GM23338 (cell line): ENCODE data around the gene DMRTC2. TPM values are rescaled to one million over a fixed set of nuclear protein-coding genes. Genes with fewer than 3 reads are reported as not detected.

Source experiments
- ATAC-seq: fragments of 200-7000 bp; cut with Tn5 transposase; 3 replicates; pipeline ENCODE4 v1.9.1; 2020
- DNase-seq: peaks from one replicate; pipeline ENCODE4 v3.0.0-alpha.2; 2015; ENCODE audit warnings: low spot score
- H2AFZ ChIP-seq: fragments of 200-600 bp; sonication (generic); 2 replicates; pipeline ENCODE4 v1.8.0; 2016; ENCODE audit warnings: antibody characterized with exemption, mild to moderate bottlenecking, moderate library complexity
- H3F3A ChIP-seq: fragments of 200-600 bp; sonication (generic); replicated peaks from 2 replicates; pipeline ENCODE4 v1.8.0; 2017; ENCODE audit warnings: antibody characterized with exemption, mixed run types, low read depth
- H3K27ac ChIP-seq: fragments of 200-600 bp; sonication (generic); 2 replicates; pipeline ENCODE4 v1.6.1; 2016; ENCODE audit warnings: low read depth
- H3K27me3 ChIP-seq: fragments of 200-600 bp; sonication (generic); 2 replicates; pipeline ENCODE4 v1.8.0; 2016; ENCODE audit warnings: mild to moderate bottlenecking, mixed run types, moderate library complexity; ENCODE audit not compliant: insufficient read depth
- H3K36me3 ChIP-seq: fragments of 200-600 bp; sonication (generic); 2 replicates; pipeline ENCODE4 v1.8.0; 2016; ENCODE audit warnings: mild to moderate bottlenecking; ENCODE audit not compliant: insufficient read depth
- H3K4me1 ChIP-seq: fragments of 200-600 bp; sonication (generic); 2 replicates; pipeline ENCODE4 v1.8.0; 2016; ENCODE audit warnings: mild to moderate bottlenecking, moderate library complexity; ENCODE audit not compliant: insufficient read depth
- H3K4me2 ChIP-seq: fragments of 200-600 bp; sonication (generic); 2 replicates; pipeline ENCODE4 v1.7.1; 2017; ENCODE audit warnings: mixed run types
- H3K4me3 ChIP-seq: fragments of 200-600 bp; sonication (generic); 2 replicates; pipeline ENCODE4 v1.6.1; 2016; ENCODE audit warnings: mixed run types
- H3K79me2 ChIP-seq: fragments of 200-600 bp; sonication (generic); replicated peaks from 2 replicates; pipeline ENCODE4 v1.8.0; 2017; ENCODE audit warnings: mild to moderate bottlenecking; ENCODE audit not compliant: insufficient read depth
- H3K9me2 ChIP-seq: fragments of 200-600 bp; sonication (generic); 2 replicates; pipeline ENCODE4 v1.8.0; 2017; ENCODE audit not compliant: insufficient read depth
- H4K20me1 ChIP-seq: fragments of 200-600 bp; sonication (generic); replicated peaks from 2 replicates; pipeline ENCODE4 v1.8.0; 2017; ENCODE audit warnings: mild to moderate bottlenecking; ENCODE audit not compliant: insufficient read depth
- H3K27ac Mint-ChIP-seq: 2 replicates; pipeline ENCODE4 v1.8.0; 2020; ENCODE audit warnings: inconsistent platforms, mild to moderate bottlenecking, moderate library complexity, mixed read lengths
- H3K27me3 Mint-ChIP-seq: 3 replicates; pipeline ENCODE4 v1.8.0; 2022; ENCODE audit warnings: low read depth, mild to moderate bottlenecking, moderate library complexity, mixed read lengths, inconsistent platforms; ENCODE audit not compliant: insufficient read depth, poor library complexity
- H3K36me3 Mint-ChIP-seq: 3 replicates; pipeline ENCODE4 v1.8.0; 2021; ENCODE audit warnings: low read depth, mild to moderate bottlenecking, inconsistent platforms, moderate library complexity, mixed read lengths
- H3K4me1 Mint-ChIP-seq: 3 replicates; pipeline ENCODE4 v1.8.0; 2020; ENCODE audit warnings: mild to moderate bottlenecking, inconsistent platforms, mixed read lengths
- H3K4me3 Mint-ChIP-seq: 3 replicates; pipeline ENCODE4 v1.8.0; 2021; ENCODE audit warnings: moderate library complexity, mild to moderate bottlenecking, inconsistent platforms, mixed read lengths
- H3K9me3 Mint-ChIP-seq: 3 replicates; pipeline ENCODE4 v1.8.0; 2020; ENCODE audit warnings: moderate library complexity, mild to moderate bottlenecking, inconsistent platforms, mixed read lengths
- CREB1 ChIP-seq: fragments of 250-450 bp; sonication (Bioruptor Pico); IDR thresholded peaks from 2 replicates; pipeline ENCODE4 v1.5.0; 2020; ENCODE audit warnings: low read depth, mild to moderate bottlenecking, moderate library complexity
- CTCF ChIP-seq, 2 experiments: fragments of 200-600 bp in 1 of 2; sonication (generic) in 1 of 2; conservative IDR thresholded peaks; 2 replicates each; pipeline versions ENCODE4 v1.5.1 to v1.6.1; 2016 to 2017; ENCODE audit warnings: antibody characterized with exemption in 2 of 2, low read depth in 2 of 2, mild to moderate bottlenecking in 2 of 2, moderate library complexity in 1 of 2
- ETS1 ChIP-seq: IDR thresholded peaks from 2 replicates; pipeline ENCODE4 v1.6.1; 2016; ENCODE audit warnings: antibody characterized with exemption
- EZH2 ChIP-seq: fragments of 200-600 bp; sonication (generic); IDR thresholded peaks from one replicate; pipeline ENCODE4 v1.8.0; 2017; ENCODE audit warnings: antibody characterized with exemption, mild to moderate bottlenecking, low read depth; ENCODE audit not compliant: unreplicated experiment
- EZH2phosphoT487 ChIP-seq: fragments of 200-600 bp; sonication (generic); IDR thresholded peaks from one replicate; pipeline ENCODE4 v1.8.1; 2018; ENCODE audit warnings: antibody characterized with exemption; ENCODE audit not compliant: unreplicated experiment
- JUNB ChIP-seq: IDR thresholded peaks from one replicate; pipeline ENCODE4 v1.6.1; 2016; ENCODE audit warnings: antibody characterized with exemption; ENCODE audit not compliant: unreplicated experiment
- NANOG ChIP-seq: IDR thresholded peaks from 2 replicates; pipeline ENCODE4 v1.6.1; 2016; ENCODE audit warnings: antibody characterized with exemption, borderline replicate concordance
- POLR2AphosphoS5 ChIP-seq: IDR thresholded peaks from 2 replicates; pipeline ENCODE4 v1.6.1; 2016; ENCODE audit warnings: antibody characterized with exemption, low read depth
- STAT1 ChIP-seq: IDR thresholded peaks from one replicate; pipeline ENCODE4 v1.6.1; 2016; ENCODE audit warnings: antibody characterized with exemption; ENCODE audit not compliant: unreplicated experiment
- ZNF114 ChIP-seq: fragments of 250-450 bp; sonication (Bioruptor Pico); IDR thresholded peaks from 2 replicates; pipeline ENCODE4 v1.5.0; 2020; ENCODE audit warnings: mild to moderate bottlenecking, moderate library complexity
- ZNF331 ChIP-seq: fragments of 250-450 bp; sonication (Bioruptor Pico); IDR thresholded peaks from 2 replicates; pipeline ENCODE4 v1.5.0; 2020; ENCODE audit warnings: low read depth, mild to moderate bottlenecking, moderate library complexity
- polyA plus RNA-seq: library from polyadenylated mRNA; unstranded; fragments of >200 nt; fragmentation: Nextera tagmentation; extraction: Ambion mirVana; gene quantifications from 2 replicates; pipeline ENCODE4 v1.2.1, GENCODE V29; 2016
- total RNA-seq: library from RNA; depleted of rRNA; stranded (reverse); fragments of >200 nt; shearing (Covaris generic); gene quantifications from 2 replicates; pipeline ENCODE4 v1.2.3, GENCODE V29; 2014
- TF ChIP-seq, protein P1 (sequence below): IDR thresholded peaks from one replicate; pipeline ENCODE4 v1.6.1; 2018; ENCODE audit warnings: antibody characterized with exemption; ENCODE audit not compliant: unreplicated experiment
- TF ChIP-seq, protein P2 (sequence below): fragments of 250-450 bp; sonication (Bioruptor Pico); IDR thresholded peaks from 2 replicates; pipeline ENCODE4 v1.5.0; 2020; ENCODE audit warnings: mild to moderate bottlenecking, moderate library complexity

The DMRTC2 gene
- total and polyA plus RNA-seq, 2 experiments from 2014 or later: 0.21 TPM; not detected in 1

DNA sequence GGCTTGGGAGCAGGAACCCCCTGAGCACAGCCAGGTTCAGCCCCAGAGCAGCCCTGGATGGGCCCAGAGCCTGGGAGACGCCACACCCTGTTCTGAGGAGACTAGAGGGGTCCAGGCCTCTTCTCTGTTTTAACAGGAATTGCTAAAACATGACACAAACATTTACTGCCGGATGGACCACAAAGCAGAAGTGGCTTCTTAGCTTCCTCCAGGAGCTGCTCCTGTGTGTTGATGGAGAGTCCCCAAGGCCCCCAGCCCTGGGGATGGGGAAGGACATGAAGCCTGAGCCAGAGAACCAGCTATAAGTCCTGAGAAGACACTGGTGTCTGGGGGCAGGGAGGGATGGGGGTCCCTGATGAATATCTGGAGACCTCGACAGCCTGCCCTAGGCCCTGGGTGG is 33.8 kb upstream of the DMRTC2 start:
- Histone ChIP-seq H3F3A (no peaks in the 10 kb centered on the region), H3K9me2 (no peaks in the 10 kb centered on the region), H3K4me3 (no peak overlapping the region), H3K4me2 (no peak overlapping the region), H3K27me3 (no peaks in the 10 kb centered on the region), H3K79me2 (no peaks in the 10 kb centered on the region), H3K27ac (no peak overlapping the region), H3K4me1 (no peaks in the 10 kb centered on the region), H2AFZ (no peak overlapping the region), H4K20me1 (no peaks in the 10 kb centered on the region), H3K36me3 (no peaks in the 10 kb centered on the region)
- Mint-ChIP-seq H3K4me1 (no peaks in the 10 kb centered on the region), H3K9me3 (no peaks in the 10 kb centered on the region), H3K36me3 (no peaks in the 10 kb centered on the region), H3K4me3 (no peak overlapping the region), H3K27ac (no peak overlapping the region), H3K27me3 (peaks cover 11% of the 10 kb centered on the region)
- DNase-seq (no peak), ATAC-seq (no peak)
- no peak for TF ChIP-seq ZNF331 (CRISPR knock-in tag)
- TF ChIP-seq ZNF114: no peak
- TF ChIP-seq, protein P1, sequence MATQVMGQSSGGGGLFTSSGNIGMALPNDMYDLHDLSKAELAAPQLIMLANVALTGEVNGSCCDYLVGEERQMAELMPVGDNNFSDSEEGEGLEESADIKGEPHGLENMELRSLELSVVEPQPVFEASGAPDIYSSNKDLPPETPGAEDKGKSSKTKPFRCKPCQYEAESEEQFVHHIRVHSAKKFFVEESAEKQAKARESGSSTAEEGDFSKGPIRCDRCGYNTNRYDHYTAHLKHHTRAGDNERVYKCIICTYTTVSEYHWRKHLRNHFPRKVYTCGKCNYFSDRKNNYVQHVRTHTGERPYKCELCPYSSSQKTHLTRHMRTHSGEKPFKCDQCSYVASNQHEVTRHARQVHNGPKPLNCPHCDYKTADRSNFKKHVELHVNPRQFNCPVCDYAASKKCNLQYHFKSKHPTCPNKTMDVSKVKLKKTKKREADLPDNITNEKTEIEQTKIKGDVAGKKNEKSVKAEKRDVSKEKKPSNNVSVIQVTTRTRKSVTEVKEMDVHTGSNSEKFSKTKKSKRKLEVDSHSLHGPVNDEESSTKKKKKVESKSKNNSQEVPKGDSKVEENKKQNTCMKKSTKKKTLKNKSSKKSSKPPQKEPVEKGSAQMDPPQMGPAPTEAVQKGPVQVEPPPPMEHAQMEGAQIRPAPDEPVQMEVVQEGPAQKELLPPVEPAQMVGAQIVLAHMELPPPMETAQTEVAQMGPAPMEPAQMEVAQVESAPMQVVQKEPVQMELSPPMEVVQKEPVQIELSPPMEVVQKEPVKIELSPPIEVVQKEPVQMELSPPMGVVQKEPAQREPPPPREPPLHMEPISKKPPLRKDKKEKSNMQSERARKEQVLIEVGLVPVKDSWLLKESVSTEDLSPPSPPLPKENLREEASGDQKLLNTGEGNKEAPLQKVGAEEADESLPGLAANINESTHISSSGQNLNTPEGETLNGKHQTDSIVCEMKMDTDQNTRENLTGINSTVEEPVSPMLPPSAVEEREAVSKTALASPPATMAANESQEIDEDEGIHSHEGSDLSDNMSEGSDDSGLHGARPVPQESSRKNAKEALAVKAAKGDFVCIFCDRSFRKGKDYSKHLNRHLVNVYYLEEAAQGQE: no peak
- no peak for TF ChIP-seq JUNB
- no peak for TF ChIP-seq STAT1
- TF ChIP-seq, protein P2, sequence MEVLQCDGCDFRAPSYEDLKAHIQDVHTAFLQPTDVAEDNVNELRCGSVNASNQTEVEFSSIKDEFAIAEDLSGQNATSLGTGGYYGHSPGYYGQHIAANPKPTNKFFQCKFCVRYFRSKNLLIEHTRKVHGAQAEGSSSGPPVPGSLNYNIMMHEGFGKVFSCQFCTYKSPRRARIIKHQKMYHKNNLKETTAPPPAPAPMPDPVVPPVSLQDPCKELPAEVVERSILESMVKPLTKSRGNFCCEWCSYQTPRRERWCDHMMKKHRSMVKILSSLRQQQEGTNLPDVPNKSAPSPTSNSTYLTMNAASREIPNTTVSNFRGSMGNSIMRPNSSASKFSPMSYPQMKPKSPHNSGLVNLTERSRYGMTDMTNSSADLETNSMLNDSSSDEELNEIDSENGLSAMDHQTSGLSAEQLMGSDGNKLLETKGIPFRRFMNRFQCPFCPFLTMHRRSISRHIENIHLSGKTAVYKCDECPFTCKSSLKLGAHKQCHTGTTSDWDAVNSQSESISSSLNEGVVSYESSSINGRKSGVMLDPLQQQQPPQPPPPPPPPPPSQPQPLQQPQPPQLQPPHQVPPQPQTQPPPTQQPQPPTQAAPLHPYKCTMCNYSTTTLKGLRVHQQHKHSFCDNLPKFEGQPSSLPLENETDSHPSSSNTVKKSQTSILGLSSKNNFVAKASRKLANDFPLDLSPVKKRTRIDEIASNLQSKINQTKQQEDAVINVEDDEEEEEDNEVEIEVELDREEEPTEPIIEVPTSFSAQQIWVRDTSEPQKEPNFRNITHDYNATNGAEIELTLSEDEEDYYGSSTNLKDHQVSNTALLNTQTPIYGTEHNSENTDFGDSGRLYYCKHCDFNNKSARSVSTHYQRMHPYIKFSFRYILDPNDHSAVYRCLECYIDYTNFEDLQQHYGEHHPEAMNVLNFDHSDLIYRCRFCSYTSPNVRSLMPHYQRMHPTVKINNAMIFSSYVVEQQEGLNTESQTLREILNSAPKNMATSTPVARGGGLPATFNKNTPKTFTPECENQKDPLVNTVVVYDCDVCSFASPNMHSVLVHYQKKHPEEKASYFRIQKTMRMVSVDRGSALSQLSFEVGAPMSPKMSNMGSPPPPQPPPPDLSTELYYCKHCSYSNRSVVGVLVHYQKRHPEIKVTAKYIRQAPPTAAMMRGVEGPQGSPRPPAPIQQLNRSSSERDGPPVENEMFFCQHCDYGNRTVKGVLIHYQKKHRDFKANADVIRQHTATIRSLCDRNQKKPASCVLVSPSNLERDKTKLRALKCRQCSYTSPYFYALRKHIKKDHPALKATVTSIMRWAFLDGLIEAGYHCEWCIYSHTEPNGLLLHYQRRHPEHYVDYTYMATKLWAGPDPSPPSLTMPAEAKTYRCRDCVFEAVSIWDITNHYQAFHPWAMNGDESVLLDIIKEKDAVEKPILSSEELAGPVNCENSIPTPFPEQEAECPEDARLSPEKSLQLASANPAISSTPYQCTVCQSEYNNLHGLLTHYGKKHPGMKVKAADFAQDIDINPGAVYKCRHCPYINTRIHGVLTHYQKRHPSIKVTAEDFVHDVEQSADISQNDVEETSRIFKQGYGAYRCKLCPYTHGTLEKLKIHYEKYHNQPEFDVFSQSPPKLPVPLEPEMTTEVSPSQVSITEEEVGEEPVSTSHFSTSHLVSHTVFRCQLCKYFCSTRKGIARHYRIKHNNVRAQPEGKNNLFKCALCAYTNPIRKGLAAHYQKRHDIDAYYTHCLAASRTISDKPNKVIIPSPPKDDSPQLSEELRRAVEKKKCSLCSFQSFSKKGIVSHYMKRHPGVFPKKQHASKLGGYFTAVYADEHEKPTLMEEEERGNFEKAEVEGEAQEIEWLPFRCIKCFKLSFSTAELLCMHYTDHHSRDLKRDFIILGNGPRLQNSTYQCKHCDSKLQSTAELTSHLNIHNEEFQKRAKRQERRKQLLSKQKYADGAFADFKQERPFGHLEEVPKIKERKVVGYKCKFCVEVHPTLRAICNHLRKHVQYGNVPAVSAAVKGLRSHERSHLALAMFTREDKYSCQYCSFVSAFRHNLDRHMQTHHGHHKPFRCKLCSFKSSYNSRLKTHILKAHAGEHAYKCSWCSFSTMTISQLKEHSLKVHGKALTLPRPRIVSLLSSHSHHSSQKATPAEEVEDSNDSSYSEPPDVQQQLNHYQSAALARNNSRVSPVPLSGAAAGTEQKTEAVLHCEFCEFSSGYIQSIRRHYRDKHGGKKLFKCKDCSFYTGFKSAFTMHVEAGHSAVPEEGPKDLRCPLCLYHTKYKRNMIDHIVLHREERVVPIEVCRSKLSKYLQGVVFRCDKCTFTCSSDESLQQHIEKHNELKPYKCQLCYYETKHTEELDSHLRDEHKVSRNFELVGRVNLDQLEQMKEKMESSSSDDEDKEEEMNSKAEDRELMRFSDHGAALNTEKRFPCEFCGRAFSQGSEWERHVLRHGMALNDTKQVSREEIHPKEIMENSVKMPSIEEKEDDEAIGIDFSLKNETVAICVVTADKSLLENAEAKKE: no peak
- TF ChIP-seq CTCF (conservative IDR thresholded peaks at IDR 0.05; ENCODE audit: low read depth in 2 of 2): no peak
- TF ChIP-seq CREB1 (CRISPR knock-in tag): no peak
- TF ChIP-seq POLR2AphosphoS5: no peak
- TF ChIP-seq ETS1: no peak
- no peak for TF ChIP-seq EZH2phosphoT487
- TF ChIP-seq NANOG: no peak
- TF ChIP-seq EZH2: no peak
